Globus pallidus (tissue), 1 donor: ENCODE data around the gene PROSER2.
"Not testable (repeated sequence)": the region's sequence is repeated elsewhere in the genome, so short reads cannot be mapped to it uniquely, and the experiment has no call there.

Experiments used
- DNase-seq: peaks from one replicate; pipeline ENCODE4 v3.0.0-alpha.2; 2015; ENCODE audit warnings: low spot score

Gene PROSER2

DNA sequence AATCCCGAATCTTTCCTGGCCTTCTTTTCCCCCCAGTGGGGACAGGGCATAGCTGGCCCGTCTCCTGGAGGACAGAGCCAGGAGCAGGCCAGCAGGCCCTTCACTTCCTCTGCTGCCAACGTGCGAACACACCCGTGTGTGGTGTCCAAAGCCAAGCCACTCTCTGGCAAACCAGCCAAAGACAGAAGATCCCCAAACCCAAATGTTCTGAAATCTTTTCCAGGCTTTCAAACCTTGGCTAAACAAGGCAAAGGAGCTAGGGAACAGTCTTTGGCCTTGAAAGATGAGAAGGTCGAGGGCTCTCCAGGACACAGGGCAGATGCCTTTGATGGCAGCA lies 63.0 kb downstream of the PROSER2 start:
- DNase-seq, result no peak

- no peak for DNase-seq
Observed at GRCh38 chr10:11886851-11887250, 63.7 kb downstream of the PROSER2 start.

GRCh38 chr10:11887381-11888227 lies 64.4 kb downstream of the PROSER2 start:
- DNase-seq, result no peak

- DNase-seq, result not testable (repeated sequence)
Observed at GRCh38 chr10:11889263-11889662, 66.1 kb downstream of the PROSER2 start.

DNA sequence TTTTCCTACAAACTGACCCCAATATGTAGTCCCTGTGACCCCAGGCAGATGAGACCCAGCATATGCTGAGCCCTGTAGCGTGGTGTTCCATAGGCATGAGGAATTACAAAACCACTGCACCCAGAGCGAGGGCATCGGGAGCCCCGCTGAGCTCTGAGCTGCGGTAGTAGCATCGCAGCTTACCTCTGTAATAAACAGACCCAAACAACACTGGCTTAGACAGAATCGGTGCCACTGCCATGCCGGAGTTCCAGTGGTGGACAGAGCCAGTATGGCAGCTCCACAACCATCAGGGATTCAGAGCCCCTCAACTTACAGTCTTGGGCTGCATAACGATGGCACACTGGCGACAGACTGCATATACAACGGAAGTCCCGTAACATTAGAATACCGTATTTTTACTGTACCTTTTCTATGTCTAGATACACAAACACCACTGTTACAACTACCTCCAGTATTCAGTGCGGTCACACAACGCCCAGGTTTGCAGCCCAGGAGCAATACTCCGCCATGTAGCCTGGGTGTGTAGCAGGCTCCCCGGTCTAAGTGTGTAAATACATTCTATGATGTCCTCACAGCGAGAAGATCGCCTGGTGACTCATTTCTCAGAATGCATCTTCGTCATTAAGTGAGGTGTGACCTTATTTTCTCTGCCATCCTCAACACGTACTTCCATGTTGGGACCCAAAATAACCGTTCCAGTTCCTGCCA lies 68.8 kb downstream of the PROSER2 start:
- no peak for DNase-seq

- DNase-seq, result no peak
Observed at GRCh38 chr10:11893749-11894278, 70.7 kb downstream of the PROSER2 start.

- no peak for DNase-seq
Observed at GRCh38 chr10:11894381-11895107, 71.4 kb downstream of the PROSER2 start.

DNA sequence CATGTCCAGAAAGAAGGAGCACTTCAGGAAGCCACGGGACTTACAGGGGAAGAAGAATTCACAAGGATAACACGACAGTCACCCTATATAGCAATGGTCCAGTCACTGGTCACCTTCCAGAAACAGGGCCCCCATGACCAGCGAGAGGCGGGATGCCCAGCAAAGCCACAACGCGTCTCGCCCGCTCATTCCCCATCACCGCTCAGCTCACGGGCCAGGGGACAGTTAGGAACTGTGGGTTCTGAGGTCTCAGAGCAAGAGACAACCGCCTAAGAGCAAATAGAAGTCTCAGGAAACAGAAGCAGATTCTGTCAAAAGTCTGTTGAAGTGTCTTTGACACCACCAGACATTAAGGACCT lies 71.9 kb downstream of the PROSER2 start:
- DNase-seq, result no peak

DNA sequence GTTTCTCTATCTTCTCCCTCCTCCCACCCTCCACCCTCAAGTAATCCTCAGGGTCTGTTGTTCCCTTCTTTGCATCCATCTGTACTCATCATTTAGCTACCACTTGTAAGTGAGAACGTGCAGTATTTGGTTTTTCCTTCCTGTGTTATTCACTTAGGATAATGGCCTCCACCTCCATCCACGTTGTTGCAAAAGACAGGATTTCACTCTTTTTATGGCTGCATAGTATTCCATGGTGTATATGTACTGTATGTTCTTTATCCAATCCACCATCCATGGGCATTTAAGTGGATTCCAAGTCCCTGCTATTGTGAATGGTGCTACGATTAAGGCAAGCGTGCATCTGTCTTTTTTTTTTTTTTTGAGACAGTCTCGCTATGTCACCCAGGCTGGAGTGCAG lies 72.4 kb downstream of the PROSER2 start:
- DNase-seq, result no peak

DNA sequence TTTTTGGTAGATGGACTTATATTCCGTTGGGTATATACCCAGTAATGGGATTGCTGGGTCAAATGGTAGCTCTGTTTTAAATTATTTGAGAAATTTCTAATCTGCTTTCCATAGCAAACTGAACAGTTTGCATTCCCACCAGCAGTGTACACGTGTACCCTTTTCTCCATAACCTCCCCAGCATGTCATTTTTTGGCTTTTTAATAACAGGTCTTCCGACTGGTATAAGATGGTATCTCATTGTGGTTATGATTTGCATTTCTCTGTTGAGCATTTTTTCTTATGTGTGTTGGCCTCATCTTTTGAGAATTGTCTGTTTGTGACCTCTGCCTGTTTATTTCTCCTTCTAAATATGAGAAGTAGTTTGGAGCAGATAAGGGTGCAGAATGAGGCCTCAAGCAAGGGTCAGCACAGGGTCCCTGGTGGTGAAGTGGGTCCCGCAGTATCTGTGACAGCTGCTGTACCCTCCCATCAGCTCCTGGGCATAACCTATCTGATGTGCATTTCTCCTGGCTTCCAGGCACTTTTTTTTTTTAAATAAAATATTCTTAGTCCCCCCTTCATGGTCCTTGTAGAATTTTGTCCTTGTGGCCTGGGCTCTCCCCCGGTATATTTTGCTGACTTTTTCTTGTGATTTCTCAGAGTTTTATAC lies 73.5 kb downstream of the PROSER2 start:
- no peak for DNase-seq

DNA sequence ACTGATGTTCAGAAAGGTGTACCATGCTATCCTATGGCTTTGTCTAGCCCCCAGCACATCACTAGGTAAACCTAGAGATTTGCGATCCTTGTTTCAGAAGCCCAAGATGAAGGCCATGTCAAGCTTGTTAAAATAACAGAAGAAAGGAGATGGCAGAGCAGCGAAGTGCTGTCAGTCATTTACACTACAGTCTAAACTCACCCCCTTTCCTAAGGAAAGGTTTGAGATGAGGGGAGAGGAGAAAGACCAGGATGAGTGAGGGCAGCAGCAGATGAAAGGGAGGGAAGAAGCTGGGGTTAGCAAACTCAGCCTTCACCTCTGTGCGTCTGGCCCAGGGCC lies 74.8 kb downstream of the PROSER2 start:
- DNase-seq, result no peak

DNA sequence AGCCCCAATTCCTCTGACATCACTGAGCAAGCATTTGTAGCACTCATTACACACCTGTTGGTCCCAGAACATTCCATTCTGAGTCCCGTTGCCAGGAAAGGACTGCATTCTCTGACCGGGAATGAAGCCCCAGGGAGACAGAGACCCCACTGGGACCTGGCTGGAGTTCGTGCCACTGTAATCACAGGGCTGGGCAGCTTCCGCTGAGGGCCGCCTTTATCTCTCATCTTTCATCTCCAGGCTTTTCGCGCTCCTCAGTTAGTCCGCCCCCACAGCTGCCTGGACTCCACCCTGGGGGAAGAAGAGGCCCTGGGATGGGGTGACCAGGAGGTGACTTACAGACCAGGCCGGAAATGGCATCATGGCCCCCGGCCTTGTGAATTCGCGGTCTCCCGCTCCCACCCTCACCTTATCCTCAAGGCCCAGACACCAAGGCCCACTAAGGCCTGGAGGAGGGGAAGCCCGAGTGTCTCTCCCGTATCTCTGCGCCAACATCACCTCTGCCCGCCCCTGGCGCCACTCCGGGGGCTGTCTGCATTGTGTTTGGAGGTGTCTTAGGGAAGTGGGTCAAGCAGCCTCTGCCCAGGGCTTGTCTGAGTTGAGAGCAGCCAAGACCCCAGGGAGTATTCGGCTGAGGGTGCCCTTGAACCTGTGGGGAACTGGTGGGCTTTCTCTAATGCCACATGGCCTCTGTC lies 75.4 kb downstream of the PROSER2 start:
- no peak for DNase-seq

- no peak for DNase-seq
Observed at GRCh38 chr10:11899067-11899876, 76.1 kb downstream of the PROSER2 start.

GRCh38 chr10:11901036-11901301 lies 77.8 kb downstream of the PROSER2 start:
- no peak for DNase-seq

- no peak for DNase-seq
Observed at GRCh38 chr10:11901454-11901832, 78.3 kb downstream of the PROSER2 start.

- DNase-seq, result no peak
Observed at GRCh38 chr10:11901833-11902475, 78.8 kb downstream of the PROSER2 start.

DNA sequence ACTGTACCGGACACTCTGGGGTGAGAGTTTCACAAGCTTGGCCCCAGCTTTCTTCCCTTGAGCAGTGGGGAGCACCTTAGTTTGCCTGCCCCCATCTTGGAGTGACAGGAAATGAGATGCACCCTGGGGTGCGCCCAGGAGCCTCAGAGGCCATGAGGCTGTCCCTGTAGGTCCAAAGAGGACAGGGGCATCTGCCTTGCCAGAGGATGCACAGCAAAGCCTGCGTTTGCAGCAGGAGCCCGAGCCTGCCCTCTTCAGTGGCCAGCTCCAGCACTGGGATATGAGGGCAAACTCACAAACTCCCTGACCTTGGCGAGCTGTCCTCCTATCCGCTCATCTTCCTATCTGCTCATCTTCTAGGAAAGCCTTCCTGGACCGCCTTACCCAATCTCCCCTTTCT lies 79.5 kb downstream of the PROSER2 start:
- no peak for DNase-seq

- DNase-seq, result no peak
Observed at GRCh38 chr10:11906714-11907113, 83.6 kb downstream of the PROSER2 start.

DNA sequence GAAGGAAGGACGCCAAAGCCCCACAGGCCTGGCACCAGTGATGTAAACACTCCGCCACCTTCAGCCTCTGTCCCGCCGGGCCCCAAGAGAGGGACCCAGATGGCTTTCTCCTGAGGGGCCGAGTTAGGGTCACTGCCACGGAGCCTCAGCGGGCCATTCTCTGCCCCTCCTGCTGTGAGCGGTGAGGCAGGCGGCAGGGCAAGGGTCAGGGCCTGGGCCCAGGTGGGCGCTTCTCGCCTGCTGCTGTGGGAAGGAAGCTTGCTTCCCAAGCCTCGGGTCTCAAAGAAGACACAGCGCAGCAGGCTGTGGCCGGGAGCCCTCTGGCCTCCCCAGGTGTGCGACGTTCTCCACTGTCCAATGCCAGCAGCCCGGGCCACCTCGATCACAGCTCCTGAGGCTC lies 84.8 kb downstream of the PROSER2 start:
- DNase-seq, result no peak

DNA sequence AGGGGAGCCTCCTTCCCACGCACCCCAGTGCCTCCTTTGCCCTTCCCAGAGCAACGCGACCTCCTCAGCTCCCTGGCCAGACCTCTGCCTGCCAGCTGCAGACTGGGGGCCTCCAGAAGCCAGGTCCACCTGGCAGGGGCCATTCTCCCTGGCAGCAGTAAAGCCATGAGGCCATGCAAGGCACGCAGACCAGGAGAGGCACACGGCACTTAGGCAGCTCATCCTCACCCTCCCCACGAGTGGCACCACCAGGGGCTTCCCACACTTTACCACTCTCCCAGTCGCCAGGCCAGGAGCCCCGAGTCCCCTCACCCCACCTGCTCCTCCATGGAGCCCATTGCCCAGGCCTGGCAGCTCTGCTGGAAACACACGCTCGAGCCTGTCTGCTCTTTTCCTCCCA lies 85.4 kb downstream of the PROSER2 start:
- no peak for DNase-seq

- DNase-seq, result no peak
Observed at GRCh38 chr10:11908991-11909390, 85.8 kb downstream of the PROSER2 start.
